Neural cell (in vitro differentiated cells): ENCODE measurements around the gene EPB41L5.

Experiments used
- EZH2 ChIP-seq: fragments of 200-600, 300-800 bp; shearing (Covaris generic), sonication (generic); IDR thresholded peaks from 2 replicates; pipeline ENCODE4 v1.6.1; 2014; ENCODE audit warnings: antibody characterized with exemption, low read length, borderline replicate concordance, mild to moderate bottlenecking; ENCODE audit not compliant: insufficient read depth, poor library complexity, severe bottlenecking
- POLR2AphosphoS5 ChIP-seq: IDR thresholded peaks from 2 replicates; pipeline ENCODE4 v1.6.1; 2012
- TAF1 ChIP-seq: IDR thresholded peaks from 2 replicates; pipeline ENCODE4 v1.6.1; 2012; ENCODE audit warnings: low read depth
- TF ChIP-seq, protein P1 (sequence below): fragments of 450-650 bp; IDR thresholded peaks from 2 replicates; pipeline ENCODE4 v1.5.1; 2014; ENCODE audit warnings: antibody characterized with exemption, mild to moderate bottlenecking, moderate library complexity; ENCODE audit not compliant: poor library complexity, severe bottlenecking
- TF ChIP-seq, protein P2 (sequence below): IDR thresholded peaks from 2 replicates; pipeline ENCODE4 v1.6.1; 2012; ENCODE audit warnings: borderline replicate concordance

DNA sequence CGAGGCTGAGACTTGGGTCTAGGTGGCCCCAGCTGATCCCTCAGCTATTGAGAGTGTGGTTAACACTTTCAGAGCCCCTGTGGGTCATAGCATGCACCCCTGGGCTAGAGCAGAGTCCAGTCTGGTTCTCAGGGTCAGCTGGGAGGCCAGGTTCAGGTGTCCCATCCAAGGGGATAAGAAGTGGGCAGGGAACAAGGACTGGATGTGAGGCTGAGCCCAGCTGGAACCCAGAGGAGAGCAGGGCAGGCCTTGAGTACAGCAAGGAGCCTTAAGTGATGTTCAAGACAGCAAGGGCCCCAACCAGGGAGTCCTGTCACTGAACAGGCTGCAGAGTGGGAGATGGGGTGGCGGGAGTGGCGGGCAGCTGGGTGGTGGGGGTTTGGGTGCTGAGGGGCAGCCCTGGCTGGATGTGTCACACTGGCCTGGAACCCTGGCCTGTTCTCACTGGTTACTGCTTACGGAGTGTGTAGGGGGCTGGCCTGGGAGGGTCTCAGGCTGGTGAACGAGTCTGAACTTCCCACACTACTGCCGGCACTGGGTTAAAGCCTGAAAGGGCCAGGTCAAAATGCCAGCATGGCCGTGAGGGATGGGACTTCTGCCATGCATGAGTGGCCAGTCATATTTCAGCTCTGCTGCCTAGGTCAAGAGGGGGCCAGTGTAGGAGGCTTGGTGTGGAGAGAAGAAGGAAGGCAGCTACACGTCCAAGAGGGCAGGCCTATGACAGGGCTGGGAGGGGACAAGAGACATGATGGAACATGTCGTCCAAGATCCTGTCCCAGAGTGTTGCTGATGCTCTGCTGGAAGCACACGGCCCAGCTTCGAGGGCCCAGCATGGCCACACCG, 196.8 kb downstream of the EPB41L5 start:
- TF ChIP-seq POLR2AphosphoS5, result no peak
- TF ChIP-seq, protein P1, sequence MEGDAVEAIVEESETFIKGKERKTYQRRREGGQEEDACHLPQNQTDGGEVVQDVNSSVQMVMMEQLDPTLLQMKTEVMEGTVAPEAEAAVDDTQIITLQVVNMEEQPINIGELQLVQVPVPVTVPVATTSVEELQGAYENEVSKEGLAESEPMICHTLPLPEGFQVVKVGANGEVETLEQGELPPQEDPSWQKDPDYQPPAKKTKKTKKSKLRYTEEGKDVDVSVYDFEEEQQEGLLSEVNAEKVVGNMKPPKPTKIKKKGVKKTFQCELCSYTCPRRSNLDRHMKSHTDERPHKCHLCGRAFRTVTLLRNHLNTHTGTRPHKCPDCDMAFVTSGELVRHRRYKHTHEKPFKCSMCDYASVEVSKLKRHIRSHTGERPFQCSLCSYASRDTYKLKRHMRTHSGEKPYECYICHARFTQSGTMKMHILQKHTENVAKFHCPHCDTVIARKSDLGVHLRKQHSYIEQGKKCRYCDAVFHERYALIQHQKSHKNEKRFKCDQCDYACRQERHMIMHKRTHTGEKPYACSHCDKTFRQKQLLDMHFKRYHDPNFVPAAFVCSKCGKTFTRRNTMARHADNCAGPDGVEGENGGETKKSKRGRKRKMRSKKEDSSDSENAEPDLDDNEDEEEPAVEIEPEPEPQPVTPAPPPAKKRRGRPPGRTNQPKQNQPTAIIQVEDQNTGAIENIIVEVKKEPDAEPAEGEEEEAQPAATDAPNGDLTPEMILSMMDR, result no peak
- no peak for TF ChIP-seq EZH2
- TF ChIP-seq TAF1, result no peak
- TF ChIP-seq, protein P2, sequence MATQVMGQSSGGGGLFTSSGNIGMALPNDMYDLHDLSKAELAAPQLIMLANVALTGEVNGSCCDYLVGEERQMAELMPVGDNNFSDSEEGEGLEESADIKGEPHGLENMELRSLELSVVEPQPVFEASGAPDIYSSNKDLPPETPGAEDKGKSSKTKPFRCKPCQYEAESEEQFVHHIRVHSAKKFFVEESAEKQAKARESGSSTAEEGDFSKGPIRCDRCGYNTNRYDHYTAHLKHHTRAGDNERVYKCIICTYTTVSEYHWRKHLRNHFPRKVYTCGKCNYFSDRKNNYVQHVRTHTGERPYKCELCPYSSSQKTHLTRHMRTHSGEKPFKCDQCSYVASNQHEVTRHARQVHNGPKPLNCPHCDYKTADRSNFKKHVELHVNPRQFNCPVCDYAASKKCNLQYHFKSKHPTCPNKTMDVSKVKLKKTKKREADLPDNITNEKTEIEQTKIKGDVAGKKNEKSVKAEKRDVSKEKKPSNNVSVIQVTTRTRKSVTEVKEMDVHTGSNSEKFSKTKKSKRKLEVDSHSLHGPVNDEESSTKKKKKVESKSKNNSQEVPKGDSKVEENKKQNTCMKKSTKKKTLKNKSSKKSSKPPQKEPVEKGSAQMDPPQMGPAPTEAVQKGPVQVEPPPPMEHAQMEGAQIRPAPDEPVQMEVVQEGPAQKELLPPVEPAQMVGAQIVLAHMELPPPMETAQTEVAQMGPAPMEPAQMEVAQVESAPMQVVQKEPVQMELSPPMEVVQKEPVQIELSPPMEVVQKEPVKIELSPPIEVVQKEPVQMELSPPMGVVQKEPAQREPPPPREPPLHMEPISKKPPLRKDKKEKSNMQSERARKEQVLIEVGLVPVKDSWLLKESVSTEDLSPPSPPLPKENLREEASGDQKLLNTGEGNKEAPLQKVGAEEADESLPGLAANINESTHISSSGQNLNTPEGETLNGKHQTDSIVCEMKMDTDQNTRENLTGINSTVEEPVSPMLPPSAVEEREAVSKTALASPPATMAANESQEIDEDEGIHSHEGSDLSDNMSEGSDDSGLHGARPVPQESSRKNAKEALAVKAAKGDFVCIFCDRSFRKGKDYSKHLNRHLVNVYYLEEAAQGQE, result no peak
